Astrocyte (in vitro differentiated cells and primary cell): ENCODE measurements around the gene CAMK2G. TPM values are rescaled to one million over a fixed set of nuclear protein-coding genes. Genes with fewer than 3 reads are reported as not detected.

Source experiments
- DNase-seq: peaks from one replicate; pipeline ENCODE4 v3.0.0-alpha.2; 2010; ENCODE audit warnings: low read depth
- FAIRE-seq: peaks from 2 replicates; lab custom pipeline; 2011; peaks lifted over from hg19 to GRCh38; lab: Jason Lieb, UNC
- H2AFZ ChIP-seq: 2 replicates; pipeline ENCODE4 v1.6.0; 2012; ENCODE audit warnings: low read depth, low read length, inconsistent platforms
- H3K27ac ChIP-seq: 2 replicates; pipeline ENCODE4 v1.5.1; 2011; ENCODE audit warnings: low read depth, low read length, inconsistent platforms
- H3K27me3 ChIP-seq: 2 replicates; pipeline ENCODE4 v1.6.0; 2011; ENCODE audit warnings: low read length, inconsistent platforms; ENCODE audit not compliant: insufficient read depth
- H3K36me3 ChIP-seq: 2 replicates; pipeline ENCODE4 v1.5.1; 2011; ENCODE audit warnings: low read length, inconsistent platforms; ENCODE audit not compliant: insufficient read depth
- H3K4me1 ChIP-seq: 2 replicates; pipeline ENCODE4 v1.5.1; 2011; ENCODE audit warnings: low read length, inconsistent platforms; ENCODE audit not compliant: insufficient read depth
- H3K4me2 ChIP-seq: 2 replicates; pipeline ENCODE4 v1.6.0; 2012; ENCODE audit warnings: low read length, inconsistent platforms
- H3K4me3 ChIP-seq: 2 replicates; pipeline ENCODE4 v1.5.1; 2011; ENCODE audit warnings: low read depth, mild to moderate bottlenecking, low read length, inconsistent platforms; ENCODE audit not compliant: insufficient read depth
- H3K79me2 ChIP-seq: 2 replicates; pipeline ENCODE4 v1.6.0; 2012; ENCODE audit warnings: mild to moderate bottlenecking, low read length, inconsistent platforms; ENCODE audit not compliant: insufficient read depth
- H3K9ac ChIP-seq: 2 replicates; pipeline ENCODE4 v1.6.0; 2012; ENCODE audit warnings: mild to moderate bottlenecking, low read length, inconsistent platforms
- H3K9me3 ChIP-seq: 2 replicates; pipeline ENCODE4 v1.5.1; 2012; ENCODE audit warnings: low read depth, mild to moderate bottlenecking, low read length, inconsistent platforms; ENCODE audit not compliant: insufficient read depth
- H4K20me1 ChIP-seq: 2 replicates; pipeline ENCODE4 v1.6.0; 2012; ENCODE audit warnings: low read length, inconsistent platforms; ENCODE audit not compliant: insufficient read depth
- H3K27ac Mint-ChIP-seq: one replicate; pipeline ENCODE4 v1.8.0; 2021; ENCODE audit warnings: mild to moderate bottlenecking, mixed read lengths; ENCODE audit not compliant: unreplicated experiment
- H3K27me3 Mint-ChIP-seq: one replicate; pipeline ENCODE4 v1.8.0; 2021; ENCODE audit warnings: low read depth, mixed read lengths; ENCODE audit not compliant: unreplicated experiment
- H3K36me3 Mint-ChIP-seq: one replicate; pipeline ENCODE4 v1.8.0; 2021; ENCODE audit warnings: low read depth, mixed read lengths; ENCODE audit not compliant: unreplicated experiment
- H3K4me1 Mint-ChIP-seq: one replicate; pipeline ENCODE4 v1.8.0; 2021; ENCODE audit warnings: low read depth, mixed read lengths; ENCODE audit not compliant: unreplicated experiment
- H3K4me3 Mint-ChIP-seq: one replicate; pipeline ENCODE4 v1.8.0; 2021; ENCODE audit warnings: mild to moderate bottlenecking, moderate library complexity, mixed read lengths; ENCODE audit not compliant: unreplicated experiment
- H3K9me3 Mint-ChIP-seq: one replicate; pipeline ENCODE4 v1.8.0; 2021; ENCODE audit warnings: mild to moderate bottlenecking, mixed read lengths; ENCODE audit not compliant: unreplicated experiment
- EZH2 ChIP-seq: IDR thresholded peaks from 2 replicates; pipeline ENCODE4 v1.6.1; 2012; ENCODE audit warnings: mild to moderate bottlenecking, low read length, inconsistent platforms; ENCODE audit not compliant: insufficient read depth
- total RNA-seq: library from RNA; stranded (reverse); gene quantifications from 2 replicates; pipeline ENCODE4 v1.2.1, GENCODE V29; 2021
- TF ChIP-seq, protein P1 (sequence below): IDR thresholded peaks from 2 replicates; pipeline ENCODE4 v1.5.1; 2011; ENCODE audit warnings: low read depth, mild to moderate bottlenecking, inconsistent platforms, low read length, moderate library complexity; ENCODE audit not compliant: insufficient read depth

The CAMK2G gene
- total RNA-seq, 1 donor from 2014 or later, result 19.8 TPM

- Mint-ChIP-seq H3K4me3 (no peak overlapping the region), H3K9me3 (no peaks in the 10 kb centered on the region), H3K4me1 (peaks cover 19% of the 10 kb centered on the region), H3K27me3 (peaks cover 14% of the 10 kb centered on the region), H3K36me3 (peaks cover under 1% of the 10 kb centered on the region), H3K27ac (peak overlapping the region; percentile 18)
- FAIRE-seq, result no peak
- no peak for TF ChIP-seq EZH2
- TF ChIP-seq, protein P1, sequence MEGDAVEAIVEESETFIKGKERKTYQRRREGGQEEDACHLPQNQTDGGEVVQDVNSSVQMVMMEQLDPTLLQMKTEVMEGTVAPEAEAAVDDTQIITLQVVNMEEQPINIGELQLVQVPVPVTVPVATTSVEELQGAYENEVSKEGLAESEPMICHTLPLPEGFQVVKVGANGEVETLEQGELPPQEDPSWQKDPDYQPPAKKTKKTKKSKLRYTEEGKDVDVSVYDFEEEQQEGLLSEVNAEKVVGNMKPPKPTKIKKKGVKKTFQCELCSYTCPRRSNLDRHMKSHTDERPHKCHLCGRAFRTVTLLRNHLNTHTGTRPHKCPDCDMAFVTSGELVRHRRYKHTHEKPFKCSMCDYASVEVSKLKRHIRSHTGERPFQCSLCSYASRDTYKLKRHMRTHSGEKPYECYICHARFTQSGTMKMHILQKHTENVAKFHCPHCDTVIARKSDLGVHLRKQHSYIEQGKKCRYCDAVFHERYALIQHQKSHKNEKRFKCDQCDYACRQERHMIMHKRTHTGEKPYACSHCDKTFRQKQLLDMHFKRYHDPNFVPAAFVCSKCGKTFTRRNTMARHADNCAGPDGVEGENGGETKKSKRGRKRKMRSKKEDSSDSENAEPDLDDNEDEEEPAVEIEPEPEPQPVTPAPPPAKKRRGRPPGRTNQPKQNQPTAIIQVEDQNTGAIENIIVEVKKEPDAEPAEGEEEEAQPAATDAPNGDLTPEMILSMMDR, result no peak
- H4K20me1 ChIP-seq, result peaks cover 19% of the 10 kb centered on the region
- H3K27me3 ChIP-seq, result no peaks in the 10 kb centered on the region
- no peak for DNase-seq
- H3K9ac ChIP-seq, result no peak overlapping the region
- H3K36me3 ChIP-seq, result peaks cover 2% of the 10 kb centered on the region
- no peak overlapping the region for H3K4me3 ChIP-seq
- H3K27ac ChIP-seq, result no peak overlapping the region
- no peaks in the 10 kb centered on the region for H3K9me3 ChIP-seq
- no peaks in the 10 kb centered on the region for H3K79me2 ChIP-seq
- no peak overlapping the region for H2AFZ ChIP-seq
- H3K4me2 ChIP-seq, result no peak overlapping the region
- H3K4me1 ChIP-seq, result peaks cover 7% of the 10 kb centered on the region
These were observed 2.2 kb upstream of the CAMK2G start for GRCh38 chr10:73876566-73876965.

- peak overlapping the region; percentile 68 for H3K4me3 Mint-ChIP-seq
- peaks cover 15% of the 10 kb centered on the region for H3K4me1 Mint-ChIP-seq
These were observed 1.8 kb upstream of the CAMK2G start for GRCh38 chr10:73876157-73876556.

DNA sequence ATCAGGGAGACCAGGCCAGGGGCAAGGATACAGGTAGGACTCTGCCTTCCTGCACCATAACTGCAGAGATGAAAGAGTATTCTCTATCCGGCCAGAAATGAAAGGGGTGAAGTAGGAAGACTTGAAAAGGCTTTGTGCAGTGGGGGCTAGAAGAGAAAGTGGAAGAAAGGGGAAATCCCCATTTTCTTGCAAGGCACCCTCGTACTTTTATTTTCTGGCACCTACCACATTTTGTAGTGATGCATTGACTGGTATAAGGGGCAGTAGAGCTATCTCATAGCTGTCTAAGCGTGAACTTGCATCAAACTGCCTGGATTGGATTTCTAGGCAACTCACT is 752 bp upstream of the CAMK2G start:
- Mint-ChIP-seq H3K9me3 (no peaks in the 10 kb centered on the region), H3K4me1 (peaks cover 15% of the 10 kb centered on the region), H3K27ac (no peak overlapping the region), H3K27me3 (peaks cover 14% of the 10 kb centered on the region), H3K4me3 (peak overlapping the region; percentile 76), H3K36me3 (peaks cover 7% of the 10 kb centered on the region)
- H4K20me1 ChIP-seq, result peaks cover 34% of the 10 kb centered on the region
- H3K4me1 ChIP-seq, result peaks cover 7% of the 10 kb centered on the region
- no peaks in the 10 kb centered on the region for H3K9me3 ChIP-seq
- H3K4me2 ChIP-seq, result peak overlapping the region; percentile 86
- TF ChIP-seq EZH2, result no peak
- TF ChIP-seq, protein P1, result no peak
- H3K4me3 ChIP-seq, result no peak overlapping the region
- peaks cover 3% of the 10 kb centered on the region for H3K36me3 ChIP-seq
- no peak for FAIRE-seq
- peak overlapping the region; percentile 90 for H2AFZ ChIP-seq
- no peak overlapping the region for H3K27ac ChIP-seq
- H3K9ac ChIP-seq, result no peak overlapping the region
- H3K79me2 ChIP-seq, result peaks cover 3% of the 10 kb centered on the region
- H3K27me3 ChIP-seq, result no peaks in the 10 kb centered on the region
- no peak for DNase-seq

More at GRCh38 chr10:73876157-73876556, 1.8 kb upstream of the CAMK2G start:
- H3K4me3 ChIP-seq, result no peak overlapping the region
- H3K9ac ChIP-seq, result no peak overlapping the region
- peaks cover 2% of the 10 kb centered on the region for H3K36me3 Mint-ChIP-seq
- no peak overlapping the region for H3K27ac ChIP-seq
- no peak overlapping the region for H3K4me2 ChIP-seq
- H3K79me2 ChIP-seq, result peaks cover 2% of the 10 kb centered on the region
- TF ChIP-seq, protein P1, result no peak
- TF ChIP-seq EZH2, result no peak
- H3K9me3 Mint-ChIP-seq, result no peaks in the 10 kb centered on the region
- H3K4me1 ChIP-seq, result peaks cover 7% of the 10 kb centered on the region
- H2AFZ ChIP-seq, result no peak overlapping the region
- peaks cover 14% of the 10 kb centered on the region for H3K27me3 Mint-ChIP-seq
- DNase-seq, result no peak
- H3K36me3 ChIP-seq, result peaks cover 3% of the 10 kb centered on the region
- FAIRE-seq, result no peak
- H3K27ac Mint-ChIP-seq, result peak overlapping the region; percentile 18
- no peaks in the 10 kb centered on the region for H3K27me3 ChIP-seq
- no peaks in the 10 kb centered on the region for H3K9me3 ChIP-seq
- H4K20me1 ChIP-seq, result peaks cover 23% of the 10 kb centered on the region
